IPS-11a (cell line): ENCODE results near the gene PAIP1.
A peak's percentile ranks its signal among the peaks of the same experiment; 100 is the strongest.
"Not testable (repeated sequence)": the region's sequence is repeated elsewhere in the genome, so short reads cannot be mapped to it uniquely, and the experiment has no call there.

Experiments used
- H3K4me3 ChIP-seq: one replicate; pipeline ENCODE4 v1.5.1; 2013; ENCODE audit warnings: low read depth, low read length, control low read depth

PAIP1 gene, protein sequence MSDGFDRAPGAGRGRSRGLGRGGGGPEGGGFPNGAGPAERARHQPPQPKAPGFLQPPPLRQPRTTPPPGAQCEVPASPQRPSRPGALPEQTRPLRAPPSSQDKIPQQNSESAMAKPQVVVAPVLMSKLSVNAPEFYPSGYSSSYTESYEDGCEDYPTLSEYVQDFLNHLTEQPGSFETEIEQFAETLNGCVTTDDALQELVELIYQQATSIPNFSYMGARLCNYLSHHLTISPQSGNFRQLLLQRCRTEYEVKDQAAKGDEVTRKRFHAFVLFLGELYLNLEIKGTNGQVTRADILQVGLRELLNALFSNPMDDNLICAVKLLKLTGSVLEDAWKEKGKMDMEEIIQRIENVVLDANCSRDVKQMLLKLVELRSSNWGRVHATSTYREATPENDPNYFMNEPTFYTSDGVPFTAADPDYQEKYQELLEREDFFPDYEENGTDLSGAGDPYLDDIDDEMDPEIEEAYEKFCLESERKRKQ

DNA sequence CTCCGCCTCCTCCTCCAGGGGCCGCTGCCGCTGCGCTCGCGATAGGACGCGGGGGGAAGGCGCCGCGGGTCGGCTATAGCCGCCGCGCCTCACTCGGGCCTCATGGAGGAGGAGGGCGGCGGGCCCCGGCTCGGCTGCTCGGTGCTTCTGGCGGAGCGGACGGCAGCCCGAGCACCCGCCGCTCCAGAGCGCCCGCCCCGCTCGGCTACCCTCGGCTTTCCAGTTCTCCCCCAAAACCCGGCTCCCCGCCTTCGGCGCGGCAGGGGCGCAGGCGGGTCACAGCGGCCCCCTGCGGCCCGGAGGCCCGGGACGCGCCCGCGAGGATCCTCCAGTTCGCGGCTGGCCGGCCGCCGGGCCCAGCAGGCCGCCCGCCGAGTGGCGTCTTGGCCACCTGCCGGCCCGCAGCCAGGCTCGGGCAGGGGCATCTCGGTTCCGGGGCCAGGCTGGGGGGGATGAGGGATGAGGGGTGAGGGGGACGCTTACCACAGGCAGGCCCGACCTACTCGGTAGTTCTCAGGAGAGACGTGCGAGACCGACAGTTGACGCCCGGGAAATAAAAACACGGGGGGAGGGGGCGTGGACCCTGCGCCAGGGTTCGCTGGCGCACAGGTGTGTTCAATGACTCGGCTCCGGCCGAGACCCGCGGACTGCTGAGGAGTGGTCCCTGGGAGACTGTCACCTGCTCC lies at the start of gene PAIP1:
Gene PAIP1, minus strand, starts transcription at position 221 of the 686 bp plus-strand sequence. CDS start 231 bp downstream, outside the sequence.
- peak within 1 kb of the TSS; percentile 92 for H3K4me3 ChIP-seq

DNA sequence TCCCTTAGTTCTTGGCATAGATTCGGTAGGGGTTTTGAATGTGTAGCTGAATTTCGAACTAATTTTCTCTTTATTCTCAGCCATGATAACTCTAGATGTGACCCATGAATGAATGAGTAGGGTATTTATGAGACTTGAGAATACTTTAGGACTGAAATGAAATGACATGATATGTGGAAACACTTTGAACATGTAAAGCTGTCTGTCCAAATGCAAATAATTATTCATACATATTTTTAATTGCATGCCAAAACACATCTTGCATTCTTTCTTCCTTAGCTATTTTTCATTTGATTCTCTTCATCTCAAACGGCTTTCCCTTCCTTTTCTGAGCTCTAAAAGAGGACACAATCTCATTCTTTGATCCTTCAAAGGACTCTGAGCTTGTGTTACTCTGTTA lies 49.5 kb upstream of the PAIP1 start:
- no peak overlapping the region for H3K4me3 ChIP-seq

DNA sequence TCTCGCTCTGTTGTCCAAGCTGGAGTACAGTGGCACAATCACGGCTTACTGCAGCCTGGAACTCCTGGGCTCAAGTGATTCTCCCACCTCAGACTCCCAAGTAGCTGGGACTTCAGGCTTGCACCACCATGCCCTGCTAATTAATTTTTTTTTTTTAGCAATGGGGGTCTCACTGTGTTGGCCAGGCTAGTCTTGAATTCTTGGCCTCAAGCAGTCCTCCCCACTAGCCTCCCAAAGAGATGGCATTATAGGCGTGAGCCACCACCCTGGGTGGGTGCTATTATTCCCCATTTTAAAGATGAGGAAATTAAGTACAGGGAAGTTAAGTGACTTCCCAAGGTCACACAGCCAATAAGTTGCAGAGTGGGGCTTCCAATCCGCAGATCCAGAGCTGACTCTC lies 47.8 kb upstream of the PAIP1 start:
- H3K4me3 ChIP-seq, result no peak overlapping the region

DNA sequence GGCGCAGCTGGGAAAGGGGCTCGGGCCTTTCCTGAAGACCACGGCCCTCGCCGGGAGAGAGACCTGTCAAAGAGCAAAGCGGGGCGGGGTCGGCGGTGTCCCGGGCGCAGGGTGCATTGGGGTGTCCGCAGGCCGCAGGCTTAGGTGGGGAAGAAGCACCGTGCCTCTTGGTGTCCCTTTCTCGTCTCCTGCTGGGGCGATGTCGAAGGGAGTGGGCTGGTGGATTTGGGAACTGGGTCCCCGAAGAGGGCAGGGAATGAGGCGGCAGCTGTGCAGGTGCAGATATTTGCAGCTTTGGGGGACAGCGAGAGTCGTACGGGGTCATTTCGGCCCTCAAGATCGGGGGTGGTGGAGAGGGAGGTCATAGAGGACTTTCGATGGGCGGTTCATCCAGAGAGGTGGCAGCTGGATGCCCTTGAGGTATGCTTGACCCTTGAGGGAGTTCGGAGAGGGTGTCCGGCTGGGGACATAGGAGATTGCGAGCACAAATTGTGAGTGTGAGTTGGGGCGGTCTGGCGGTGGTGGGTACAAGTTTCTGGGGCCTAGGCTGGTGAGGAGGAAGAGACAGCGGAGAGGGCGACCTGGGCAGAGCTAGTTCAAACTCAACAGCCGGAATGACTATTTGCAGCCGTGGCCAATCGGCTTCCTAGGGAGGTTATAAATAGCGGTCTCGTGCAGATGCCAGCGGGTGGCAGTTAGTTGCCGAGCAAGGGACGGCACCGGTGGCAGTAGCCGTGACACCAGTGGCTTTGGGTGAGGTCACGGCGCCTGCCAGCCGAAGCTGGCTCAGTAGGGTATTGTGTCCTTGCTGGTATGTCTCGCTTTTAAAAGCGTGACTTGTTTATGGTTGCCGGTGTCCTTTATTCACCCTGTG lies 46.7 kb upstream of the PAIP1 start:
- peak overlapping the region; percentile 64 for H3K4me3 ChIP-seq

DNA sequence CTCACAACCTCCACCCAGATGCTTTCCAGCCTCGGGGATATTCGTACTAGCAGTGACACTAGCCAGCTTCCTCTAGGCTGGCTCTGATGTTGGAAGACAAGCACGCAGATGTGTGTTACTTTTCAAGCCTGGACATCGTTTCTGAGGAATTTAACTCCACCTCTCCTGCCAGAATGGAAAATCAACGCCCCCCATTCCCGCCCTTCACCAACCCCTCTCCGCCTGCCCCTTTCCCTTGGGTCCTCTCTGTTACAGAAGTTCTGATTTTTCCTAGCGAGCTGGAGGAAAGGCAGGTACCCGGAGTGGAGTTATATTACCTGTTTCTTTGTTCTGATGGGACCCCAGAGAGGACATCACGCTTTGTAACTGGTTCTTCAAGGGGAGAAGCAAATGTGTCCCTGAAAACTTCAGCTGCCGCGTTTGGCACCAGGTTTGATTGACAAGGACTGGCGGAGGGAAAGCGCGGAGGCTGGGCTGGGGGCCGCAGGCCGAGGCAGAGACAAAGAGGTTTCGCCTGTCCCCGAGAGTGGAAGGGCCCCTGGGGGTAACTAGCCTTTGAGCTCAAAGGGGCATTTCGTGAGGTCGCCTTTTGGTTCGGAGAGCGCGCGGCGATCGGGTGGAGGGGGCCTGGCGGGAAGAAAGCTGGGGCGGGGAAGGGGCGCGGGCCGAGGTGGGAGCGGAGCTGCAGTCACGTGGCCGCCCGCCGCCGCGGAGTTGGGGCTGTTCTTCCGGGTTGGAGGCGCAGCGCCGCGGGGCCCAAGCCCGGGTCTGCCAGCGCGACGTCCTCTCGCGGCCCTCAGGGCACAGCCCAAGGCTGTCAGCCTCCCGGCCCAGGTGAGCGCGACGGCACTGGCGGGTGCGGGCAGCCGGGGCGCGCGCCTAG lies 45.8 kb upstream of the PAIP1 start, which contains the start of gene NNT:
Gene NNT, plus strand, starts transcription at position 720 of the 883 bp plus-strand sequence. CDS start 6,016 bp downstream, outside the sequence.
- peak within 1 kb of the TSS; percentile 64 for H3K4me3 ChIP-seq

DNA sequence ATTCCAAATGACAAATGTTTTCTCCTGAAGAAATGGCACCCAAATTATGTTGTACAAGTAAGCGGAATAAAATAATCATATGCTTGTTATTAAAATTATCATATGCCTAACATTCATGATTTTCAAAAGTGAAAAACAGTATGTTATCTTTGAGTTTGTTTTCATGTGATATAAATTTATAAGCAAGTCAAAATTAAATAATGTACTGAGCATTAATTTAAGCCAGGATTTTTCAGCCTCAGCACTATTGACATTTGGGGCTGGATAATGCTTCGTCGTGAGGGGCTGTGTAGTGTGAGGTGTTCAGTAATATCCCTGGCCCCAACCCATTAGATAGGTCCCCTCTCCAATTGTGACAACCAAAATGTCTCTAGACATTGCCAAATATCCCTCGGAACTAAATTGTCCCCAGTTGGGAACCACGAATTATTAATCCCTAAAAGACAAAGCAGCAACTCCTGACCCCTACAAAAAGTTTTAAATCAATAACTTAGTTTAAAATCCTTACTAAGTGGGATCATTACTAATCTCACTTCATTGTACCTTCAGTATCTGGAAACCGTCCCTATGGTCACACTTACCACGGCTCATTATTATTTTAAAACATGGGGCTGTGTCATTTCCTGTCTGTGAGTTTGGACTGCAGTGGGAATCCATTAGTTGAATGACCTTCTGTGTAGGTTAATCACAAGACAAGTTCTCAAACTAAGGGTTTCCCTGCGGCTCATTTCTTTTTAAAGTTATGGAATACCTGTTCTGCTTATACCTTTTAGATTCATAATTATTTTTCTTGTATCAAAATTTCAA lies 44.8 kb upstream of the PAIP1 start:
- H3K4me3 ChIP-seq, result no peak overlapping the region

DNA sequence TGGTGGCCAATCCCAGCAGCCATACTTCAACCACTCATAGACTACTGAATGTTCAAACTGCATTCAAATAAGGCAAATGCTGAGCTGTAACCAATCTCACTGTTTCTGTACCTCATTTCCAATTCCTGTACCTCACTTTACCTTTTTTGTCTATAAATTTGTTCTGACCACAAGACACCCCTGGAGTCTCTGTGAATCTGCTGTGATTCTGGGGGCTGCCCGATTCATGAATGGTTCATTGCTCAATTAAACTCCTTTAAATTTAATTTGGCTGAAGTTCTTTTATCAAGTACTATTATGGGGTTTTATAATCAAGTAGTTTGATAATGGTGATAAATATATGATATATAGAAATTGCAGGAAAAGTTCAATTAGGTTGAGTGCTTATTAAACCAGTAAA lies 42.0 kb upstream of the PAIP1 start:
- not testable (repeated sequence) for H3K4me3 ChIP-seq

DNA sequence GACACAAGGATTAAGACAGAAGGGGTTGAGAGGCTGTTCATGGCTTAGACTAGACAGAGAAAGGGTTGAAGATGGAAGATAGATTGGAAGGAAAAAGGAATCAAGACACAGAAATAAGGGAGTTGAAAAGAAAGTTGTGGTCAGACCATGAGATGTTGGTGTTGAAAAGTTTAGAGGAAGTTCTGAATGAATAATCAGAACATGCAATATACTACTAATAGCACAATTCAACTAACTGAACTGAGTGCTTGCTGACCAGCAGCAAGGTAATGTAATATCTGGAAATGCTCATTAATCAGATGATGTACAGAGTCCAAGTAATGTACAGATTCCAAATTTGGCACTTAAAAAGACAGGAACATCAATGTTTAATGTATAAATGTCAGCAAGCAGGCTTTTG lies 35.5 kb upstream of the PAIP1 start:
- no peak overlapping the region for H3K4me3 ChIP-seq

DNA sequence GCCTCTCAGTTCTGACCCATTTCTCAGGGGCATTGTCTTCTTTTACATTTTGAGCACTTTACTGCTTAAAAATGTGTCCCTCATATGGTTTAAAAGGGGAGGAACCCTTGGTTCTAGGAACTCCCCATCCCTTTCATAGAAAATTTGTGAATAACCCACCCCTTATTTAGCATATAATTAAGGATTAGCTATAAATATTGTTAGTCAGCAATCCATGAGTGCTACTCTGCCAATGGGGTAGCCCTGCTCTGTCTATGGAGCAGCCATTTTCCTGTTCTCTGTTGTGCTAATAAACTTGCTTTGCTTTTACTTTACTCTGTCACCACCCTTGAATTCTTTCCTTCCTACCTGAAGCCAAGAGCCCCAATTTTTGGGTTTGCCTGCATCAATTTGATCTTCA lies 33.8 kb upstream of the PAIP1 start:
- no peak overlapping the region for H3K4me3 ChIP-seq

DNA sequence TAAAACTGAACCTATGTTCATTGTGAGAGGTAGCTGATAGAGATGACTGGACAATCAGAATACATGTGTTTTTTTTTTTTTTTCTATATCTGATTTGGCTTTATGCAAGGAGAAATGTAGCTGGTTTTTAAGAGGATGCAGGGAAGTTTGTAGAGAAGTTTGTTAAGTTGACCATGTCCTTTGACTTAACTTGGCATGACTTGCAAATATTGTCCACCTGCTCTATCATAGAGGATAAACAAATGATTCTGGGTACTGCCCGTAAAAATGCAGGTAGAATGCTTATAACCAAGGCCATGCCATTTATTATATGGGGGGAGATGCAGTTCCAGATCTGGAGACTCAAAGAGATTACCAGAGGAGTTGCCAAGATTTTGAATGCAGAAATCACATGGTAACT lies 32.4 kb upstream of the PAIP1 start:
- H3K4me3 ChIP-seq, result no peak overlapping the region

DNA sequence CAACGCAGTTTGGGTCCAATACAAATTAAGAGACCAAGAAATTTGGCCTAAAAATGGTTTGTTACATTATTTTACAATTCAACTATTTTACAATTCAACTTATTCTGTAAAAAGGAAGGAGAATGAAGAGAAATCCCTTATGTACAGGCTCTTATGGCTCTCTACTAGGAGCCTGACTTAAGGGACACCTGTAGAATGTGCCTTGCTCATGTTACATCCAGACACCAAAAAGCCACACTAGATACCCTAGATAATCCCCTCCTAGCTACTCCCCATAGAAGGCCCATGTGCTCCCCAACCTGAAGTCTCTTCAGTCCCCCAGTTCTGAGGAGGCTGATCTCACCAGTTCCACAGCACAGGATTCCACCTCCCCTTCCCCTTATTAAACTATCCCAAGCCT lies 32.0 kb upstream of the PAIP1 start:
- H3K4me3 ChIP-seq, result no peak overlapping the region

DNA sequence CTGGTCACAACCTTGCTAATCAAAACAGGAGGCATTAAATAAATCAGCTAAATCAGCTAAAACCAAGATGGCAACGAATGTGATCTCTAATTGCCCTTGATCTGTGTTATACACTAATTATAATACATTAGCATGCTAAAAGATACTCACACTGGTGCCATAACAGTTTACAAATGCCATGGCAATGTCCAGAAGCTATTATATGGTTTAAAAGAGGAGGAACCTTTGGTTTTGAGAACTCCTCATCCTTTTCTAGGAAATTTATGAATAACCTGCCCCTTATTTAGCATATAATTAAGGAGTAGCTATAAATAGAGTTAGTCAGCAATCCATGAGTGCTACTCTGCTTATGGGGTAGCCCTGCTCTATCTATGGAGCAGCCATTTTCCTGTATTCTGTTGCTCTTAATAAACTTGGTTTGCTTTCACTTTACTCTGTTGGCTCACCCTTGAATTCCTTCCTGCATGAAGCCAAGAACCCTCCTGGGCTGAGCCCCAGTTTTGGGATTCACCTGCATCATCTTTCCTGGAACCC lies 27.4 kb upstream of the PAIP1 start:
- no peak overlapping the region for H3K4me3 ChIP-seq

DNA sequence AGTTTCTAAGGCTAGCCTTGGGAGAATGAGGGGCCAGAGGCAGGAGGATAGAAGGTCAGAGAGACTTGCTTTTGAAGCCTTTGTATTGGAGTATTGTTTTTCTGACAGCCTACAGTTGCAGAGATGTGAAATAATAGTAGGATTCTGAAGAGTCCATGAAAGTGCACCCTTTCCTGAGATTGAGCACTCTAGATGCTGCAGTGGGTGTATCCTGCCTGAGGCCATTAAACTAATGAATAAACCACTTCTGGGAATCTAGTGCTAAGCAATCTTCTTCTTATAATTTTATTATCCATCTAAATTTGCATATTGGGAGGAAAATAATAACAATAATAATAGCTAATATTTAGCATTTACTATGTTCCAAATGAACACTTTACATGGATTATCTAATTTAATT lies 26.8 kb upstream of the PAIP1 start:
- no peak overlapping the region for H3K4me3 ChIP-seq

DNA sequence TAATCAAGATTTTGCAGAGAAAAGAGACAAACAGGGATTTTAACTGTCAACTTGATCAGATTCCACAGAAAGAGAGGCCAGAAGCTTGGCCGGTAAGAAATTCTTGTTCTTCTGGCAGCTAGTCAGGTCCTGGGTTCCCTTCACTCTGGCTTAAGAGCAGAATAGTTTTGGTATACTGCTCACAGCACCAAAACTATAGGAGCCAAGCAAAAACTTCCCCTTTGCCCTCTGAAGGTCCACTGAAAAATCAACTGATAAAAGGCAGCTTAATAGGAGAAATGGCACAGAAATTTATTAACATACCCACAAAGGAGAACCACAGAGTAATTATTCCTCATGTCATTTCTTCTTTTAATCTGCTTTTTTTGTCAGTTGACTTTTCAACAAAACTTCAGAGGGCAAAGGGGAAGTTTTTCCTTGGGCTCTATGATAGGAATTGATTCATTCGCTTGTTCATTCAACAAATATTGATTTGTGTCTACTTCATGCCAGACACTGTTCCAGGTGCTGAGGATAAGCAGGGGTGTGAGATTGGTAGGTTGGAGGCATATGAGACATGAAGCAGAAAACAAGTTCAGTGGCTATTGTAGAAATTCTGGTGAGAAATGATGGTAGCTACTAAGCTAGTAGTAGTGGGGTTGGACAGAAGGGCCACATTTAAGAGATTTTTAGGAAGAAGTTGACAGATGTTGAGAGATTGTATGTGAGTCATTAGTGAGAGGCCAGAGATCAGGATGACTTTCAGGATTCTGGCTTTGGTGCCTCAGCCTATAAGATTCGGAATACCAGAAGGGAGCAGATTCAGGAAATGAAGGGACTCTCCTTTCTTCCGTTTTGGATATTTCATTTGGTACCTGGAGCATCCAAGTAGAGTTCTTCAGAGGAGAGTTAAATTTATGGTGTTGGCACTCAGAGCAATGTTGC lies 25.5 kb upstream of the PAIP1 start:
- H3K4me3 ChIP-seq, result no peak overlapping the region

DNA sequence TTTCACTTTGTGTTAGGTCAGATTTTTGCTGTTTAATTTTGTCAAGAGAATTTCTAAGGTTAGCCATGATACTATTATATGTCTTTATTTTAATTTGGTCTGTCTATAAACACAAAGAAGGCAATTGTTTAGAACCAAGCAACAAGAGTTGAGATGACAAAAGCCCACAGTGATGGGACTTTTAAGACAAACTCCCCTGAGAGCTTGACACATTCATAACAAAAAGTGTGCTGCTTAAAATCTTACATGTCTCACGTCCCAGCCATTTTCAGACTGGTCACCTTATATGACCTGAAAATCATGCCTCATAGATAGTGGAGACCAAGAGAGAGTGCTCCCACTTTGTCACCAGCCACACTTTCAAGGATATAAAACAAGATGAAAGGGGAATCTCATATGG lies 24.5 kb upstream of the PAIP1 start:
- no peak overlapping the region for H3K4me3 ChIP-seq

DNA sequence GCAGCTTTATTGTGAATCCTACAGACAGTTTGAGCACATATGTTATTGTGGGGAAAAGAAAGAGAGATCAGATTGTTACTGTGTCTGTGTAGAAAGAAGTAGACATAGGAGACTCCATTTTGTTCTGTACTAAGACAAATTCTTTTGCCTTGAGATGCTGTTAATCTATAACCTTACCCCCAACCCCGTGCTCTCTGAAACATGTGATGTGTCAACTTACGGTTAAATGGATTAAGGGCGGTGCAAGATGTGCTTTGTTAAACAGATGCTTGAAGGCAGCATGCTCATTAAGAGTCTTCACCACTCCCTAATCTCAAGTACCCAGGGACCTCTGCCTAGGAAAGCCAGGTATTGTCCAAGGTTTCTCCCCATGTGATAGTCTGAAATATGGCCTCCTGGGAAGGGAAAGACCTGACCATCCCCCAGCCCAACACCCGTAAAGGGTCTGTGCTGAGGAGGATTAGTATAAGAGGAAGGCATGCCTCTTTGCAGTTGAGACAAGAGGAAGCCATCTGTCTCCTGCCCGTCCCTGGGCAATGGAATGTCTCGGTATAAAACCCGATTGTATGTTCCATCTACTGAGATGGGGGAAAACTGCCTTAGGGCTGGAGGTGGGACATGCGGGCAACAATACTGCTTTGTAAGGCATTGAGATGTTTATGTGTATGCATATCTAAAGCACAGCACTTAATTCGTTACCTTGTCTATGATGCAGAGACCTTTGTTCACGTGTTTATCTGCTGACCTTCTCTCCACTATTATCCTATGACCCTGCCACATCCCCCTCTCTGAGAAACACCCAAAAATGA lies 23.7 kb upstream of the PAIP1 start:
- not testable (repeated sequence) for H3K4me3 ChIP-seq

DNA sequence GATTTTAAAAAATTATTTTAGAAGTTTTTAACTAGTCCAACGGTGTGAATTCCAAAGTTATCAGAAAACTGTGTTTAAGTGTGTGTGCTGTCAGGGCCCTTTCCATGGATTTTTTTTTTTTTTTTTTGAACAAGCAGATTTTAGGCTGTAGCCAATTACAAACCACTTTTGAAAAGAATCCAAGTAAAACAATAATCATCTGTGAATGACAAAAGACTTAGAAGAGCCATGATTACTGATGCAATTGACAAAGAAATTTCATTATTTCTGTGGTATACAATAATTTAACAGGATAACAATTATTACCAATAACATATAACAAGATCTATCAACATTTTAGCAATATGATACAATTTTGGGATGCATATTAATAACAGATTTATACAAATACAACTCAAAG lies 16.2 kb upstream of the PAIP1 start:
- H3K4me3 ChIP-seq, result no peak overlapping the region
